Measurements from ENCODE around the gene LRRFIP1. TPM values are rescaled to one million over a fixed set of nuclear protein-coding genes. Genes with fewer than 3 reads are reported as not detected.

LRRFIP1 gene
- total and polyA plus RNA-seq, 8 donors, result 18.4 to 55.0 (median 31.7) TPM

DNA sequence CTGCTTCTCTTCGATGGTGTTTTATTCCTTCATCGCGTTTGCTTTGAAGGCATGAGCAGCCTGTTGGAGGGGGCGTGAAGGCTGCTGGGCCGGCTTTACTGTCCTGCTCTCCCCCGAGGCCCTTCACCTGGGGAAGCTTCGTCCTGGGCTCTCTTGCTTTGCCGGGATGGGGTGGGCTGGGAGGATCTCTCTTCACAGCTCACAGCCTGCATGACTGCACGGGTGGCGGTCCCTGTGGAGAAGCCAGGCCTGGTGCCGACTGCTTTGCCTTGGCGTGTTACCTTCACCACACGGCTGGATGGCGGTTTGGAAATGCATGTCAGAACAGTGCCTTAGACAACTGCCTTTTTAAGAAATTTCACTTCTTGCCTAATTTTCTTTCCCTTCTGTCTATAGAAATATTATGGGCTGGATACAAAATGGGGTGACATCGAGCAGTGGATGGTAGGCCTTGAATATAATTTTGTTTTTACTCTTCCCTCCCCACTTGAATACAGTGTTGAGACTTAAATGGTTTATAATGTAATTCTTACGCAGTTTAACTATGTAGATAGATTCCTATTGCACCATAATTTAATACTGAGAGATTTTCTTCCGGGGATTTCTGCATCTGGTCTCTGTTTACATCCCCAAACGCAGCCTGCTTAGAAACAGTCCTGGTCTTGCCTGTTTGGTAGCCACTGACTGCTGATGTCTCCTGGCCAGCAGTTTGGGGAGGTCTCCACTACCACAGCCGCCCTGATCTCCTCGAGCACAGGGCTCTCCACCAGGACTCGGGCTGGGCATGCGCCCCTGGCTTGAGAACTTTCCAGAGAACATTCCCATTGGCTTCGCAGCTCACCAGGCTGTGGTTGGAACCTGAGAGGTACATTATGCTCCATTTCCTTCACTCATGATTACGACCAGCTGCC, 90.2 kb downstream of the LRRFIP1 start:
- no peak for FAIRE-seq
- no peaks in the 10 kb centered on the region for H3K36me3 ChIP-seq
- no peak overlapping the region for H3K4me3 ChIP-seq
- TF ChIP-seq, protein P1, sequence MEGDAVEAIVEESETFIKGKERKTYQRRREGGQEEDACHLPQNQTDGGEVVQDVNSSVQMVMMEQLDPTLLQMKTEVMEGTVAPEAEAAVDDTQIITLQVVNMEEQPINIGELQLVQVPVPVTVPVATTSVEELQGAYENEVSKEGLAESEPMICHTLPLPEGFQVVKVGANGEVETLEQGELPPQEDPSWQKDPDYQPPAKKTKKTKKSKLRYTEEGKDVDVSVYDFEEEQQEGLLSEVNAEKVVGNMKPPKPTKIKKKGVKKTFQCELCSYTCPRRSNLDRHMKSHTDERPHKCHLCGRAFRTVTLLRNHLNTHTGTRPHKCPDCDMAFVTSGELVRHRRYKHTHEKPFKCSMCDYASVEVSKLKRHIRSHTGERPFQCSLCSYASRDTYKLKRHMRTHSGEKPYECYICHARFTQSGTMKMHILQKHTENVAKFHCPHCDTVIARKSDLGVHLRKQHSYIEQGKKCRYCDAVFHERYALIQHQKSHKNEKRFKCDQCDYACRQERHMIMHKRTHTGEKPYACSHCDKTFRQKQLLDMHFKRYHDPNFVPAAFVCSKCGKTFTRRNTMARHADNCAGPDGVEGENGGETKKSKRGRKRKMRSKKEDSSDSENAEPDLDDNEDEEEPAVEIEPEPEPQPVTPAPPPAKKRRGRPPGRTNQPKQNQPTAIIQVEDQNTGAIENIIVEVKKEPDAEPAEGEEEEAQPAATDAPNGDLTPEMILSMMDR (IDR thresholded peaks at IDR 0.05), result no peak
- no peaks in the 10 kb centered on the region for H3K9me3 ChIP-seq
- intact Hi-C loops (cut with DNase I), result no loop called here
- no peak overlapping the region for H3K27ac ChIP-seq
- no peak for ATAC-seq
- DNase-seq, result peak in 2 of 6 donors; percentile 4 to 41
- 93 to 95% methylated on average over 24 of the region's 24 CpGs for WGBS, 2 donors
- peaks cover 0 to 17% (median 7%) of the 10 kb centered on the region in 3 donors for H3K4me1 ChIP-seq
- no peaks in the 10 kb centered on the region for H3K27me3 ChIP-seq

DNA sequence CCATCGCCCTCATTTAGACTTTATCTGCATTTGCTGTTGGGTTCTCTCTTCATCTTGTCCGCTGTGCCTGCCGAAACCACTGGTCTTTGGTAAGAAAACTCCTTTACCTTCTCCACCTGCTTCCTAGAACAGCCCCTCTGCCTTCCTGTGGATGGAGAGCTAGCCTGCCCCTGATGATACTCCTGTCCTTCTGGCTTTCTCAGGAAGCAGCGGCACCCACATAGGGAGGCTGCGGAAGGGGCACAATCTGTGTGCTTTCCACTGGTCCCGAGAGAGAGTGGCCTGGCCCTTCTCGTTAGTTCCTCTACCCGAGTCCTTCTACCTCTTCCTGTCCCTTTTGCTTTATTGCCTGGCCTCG, 90.9 kb downstream of the LRRFIP1 start:
- ATAC-seq, result no peak
- H3K4me3 ChIP-seq, result no peak overlapping the region
- TF ChIP-seq, protein P1 (IDR thresholded peaks at IDR 0.05), result no peak
- intact Hi-C loops (cut with DNase I), result no loop called here
- peak in 1 of 6 donors; percentile 25 for DNase-seq
- H3K27ac ChIP-seq, result no peak overlapping the region
- peaks cover 0 to 17% (median 7%) of the 10 kb centered on the region in 3 donors for H3K4me1 ChIP-seq
- no peaks in the 10 kb centered on the region for H3K36me3 ChIP-seq
- no peak for FAIRE-seq
- no peaks in the 10 kb centered on the region for H3K9me3 ChIP-seq
- no peaks in the 10 kb centered on the region for H3K27me3 ChIP-seq
- 92 to 93% methylated on average over 9 of the region's 9 CpGs for whole genome bisulfite sequencing, 2 donors

DNA sequence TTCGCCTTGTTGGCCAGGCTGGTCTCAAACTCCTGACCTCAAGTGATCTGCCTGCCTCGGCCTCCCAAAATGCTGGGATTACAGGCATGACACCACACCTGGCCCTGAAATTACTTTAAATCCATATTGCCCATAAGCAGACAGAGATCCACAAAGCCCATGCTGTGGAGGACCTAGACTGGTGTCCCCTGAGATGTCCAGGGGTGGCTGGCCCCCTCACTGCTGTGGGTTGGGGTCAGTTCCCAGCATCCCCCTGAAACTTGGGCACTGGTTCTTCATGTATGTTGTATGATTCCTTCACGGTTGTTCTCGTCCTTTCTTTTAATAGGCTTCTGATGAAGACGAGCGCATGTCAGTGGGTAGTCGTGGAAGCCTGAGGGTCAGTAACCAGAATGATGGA, 93.1 kb downstream of the LRRFIP1 start:
- Histone ChIP-seq H3K36me3 (no peaks in the 10 kb centered on the region), H3K27me3 (no peaks in the 10 kb centered on the region), H3K4me3 (no peak overlapping the region), H3K4me1 (peaks cover 1 to 14% (median 13%) of the 10 kb centered on the region in 3 donors), H3K27ac (no peak overlapping the region), H3K9me3 (no peaks in the 10 kb centered on the region)
- WGBS, 2 donors, result 95 to 96% methylated on average over 7 of the region's 7 CpGs
- intact Hi-C loops (cut with DNase I), result no loop called here
- TF ChIP-seq, protein P1 (IDR thresholded peaks at IDR 0.05), result no peak
- DNase-seq, result no peak
- no peak for FAIRE-seq
- no peak for ATAC-seq

DNA sequence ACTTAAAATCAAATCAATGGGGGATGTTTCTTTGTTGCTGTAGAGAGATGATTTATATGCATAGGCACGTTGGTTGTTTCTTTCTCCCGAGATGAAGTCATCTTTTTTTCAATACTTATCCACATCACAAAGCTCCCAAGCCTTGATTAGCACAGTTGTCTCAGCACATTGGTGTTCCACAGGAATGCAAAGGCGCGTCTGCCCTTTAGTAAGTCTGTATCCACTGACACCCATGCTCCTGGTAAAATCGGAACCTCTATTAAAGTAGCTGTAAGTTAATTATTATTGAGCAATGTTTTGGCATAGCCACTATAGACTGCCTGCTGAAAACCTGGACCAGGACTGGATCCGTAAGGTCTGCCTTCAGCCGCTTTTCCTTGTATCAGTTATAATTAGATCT, 93.6 kb downstream of the LRRFIP1 start:
- FAIRE-seq (no peak), ATAC-seq (peak in 1 of 4 donors; percentile 37), DNase-seq (no peak)
- intact Hi-C loops (cut with DNase I), result no loop called here
- no peak overlapping the region for H3K27ac ChIP-seq
- 55 to 59% methylated on average over 7 of the region's 7 CpGs for WGBS, 2 donors
- no peak overlapping the region for H3K4me3 ChIP-seq
- H3K27me3 ChIP-seq, result no peaks in the 10 kb centered on the region
- H3K9me3 ChIP-seq, result no peaks in the 10 kb centered on the region
- H3K36me3 ChIP-seq, result no peaks in the 10 kb centered on the region
- TF ChIP-seq, protein P1 (IDR thresholded peaks at IDR 0.05), result no peak
- peaks cover 6 to 16% (median 14%) of the 10 kb centered on the region in 3 donors for H3K4me1 ChIP-seq

DNA sequence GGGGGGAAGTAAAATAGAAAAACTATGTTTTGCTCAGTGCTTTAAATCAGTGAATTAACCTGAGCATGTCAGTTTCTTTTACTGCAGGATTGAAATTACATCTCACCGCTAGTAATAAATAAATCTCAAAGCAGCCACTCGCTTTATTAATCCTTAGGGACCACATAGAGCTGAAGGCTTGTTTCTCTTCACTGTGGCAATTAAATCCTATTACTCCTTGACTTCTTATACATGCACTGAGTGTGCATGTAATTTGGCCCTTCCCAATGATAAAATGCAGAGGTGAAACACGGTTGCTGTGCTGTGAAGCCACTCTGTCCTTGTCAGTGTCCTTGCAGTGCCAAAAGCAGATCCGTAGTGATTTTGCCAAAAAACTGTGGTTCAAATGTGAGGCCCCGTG, 94.1 kb downstream of the LRRFIP1 start:
- Histone ChIP-seq H3K27me3 (no peaks in the 10 kb centered on the region), H3K4me1 (peaks cover 9 to 17% (median 16%) of the 10 kb centered on the region in 3 donors), H3K36me3 (no peaks in the 10 kb centered on the region), H3K9me3 (no peaks in the 10 kb centered on the region), H3K27ac (no peak overlapping the region), H3K4me3 (no peak overlapping the region)
- WGBS, 2 donors, result 64 to 68% methylated on average over 5 of the region's 5 CpGs
- no peak for DNase-seq
- TF ChIP-seq, protein P1 (IDR thresholded peaks at IDR 0.05), result no peak
- no peak for FAIRE-seq
- intact Hi-C loops (cut with DNase I), result no loop called here
- no peak for ATAC-seq

All from pancreas (tissue), 10 donors.